Vagina (tissue), 2 donors: Measurements from ENCODE around the gene ADPRM. TPM values are rescaled to one million over a fixed set of nuclear protein-coding genes. Genes with fewer than 3 reads are reported as not detected.
A peak's percentile ranks its signal among the peaks of the same experiment; 100 is the strongest.

ENCODE experiments used
- DNase-seq, 2 donors: peaks; one replicate each; pipeline ENCODE4 v3.0.0-alpha.2; 2017; ENCODE audit errors: extremely low spot score in 2 of 2
- H3K27ac ChIP-seq: fragments of 200-600 bp; sonication (generic); one replicate; pipeline ENCODE4 v1.5.1; 2019
- H3K27me3 ChIP-seq: fragments of 200-600 bp; sonication (generic); one replicate; pipeline ENCODE4 v1.5.1; 2019
- H3K36me3 ChIP-seq, 2 donors: fragments of 200-600 bp; sonication (generic); one replicate each; pipeline ENCODE4 v1.5.1; 2017 to 2019
- H3K4me1 ChIP-seq: fragments of 200-600 bp; sonication (generic); one replicate; pipeline ENCODE4 v1.5.1; 2019
- H3K4me3 ChIP-seq, 2 donors: fragments of 200-600 bp; sonication (generic); 1 replicate in 1 of 2; 2 replicates in 1 of 2; pipeline ENCODE4 v1.5.1; 2016 to 2019
- H3K9me3 ChIP-seq: fragments of 200-600 bp; sonication (generic); one replicate; pipeline ENCODE4 v1.5.1; 2019
- POLR2A ChIP-seq, 2 donors: fragments of 450-650 bp; IDR thresholded peaks; one replicate each; pipeline ENCODE4 v1.6.1; 2017; ENCODE audit warnings: antibody characterized with exemption in 2 of 2, mild to moderate bottlenecking in 2 of 2, moderate library complexity in 2 of 2
- POLR2AphosphoS5 ChIP-seq, 2 donors: sonication (generic); formaldehyde crosslinking; IDR thresholded peaks; one replicate each; pipeline ENCODE4 v1.9.0; 2017; ENCODE audit warnings: antibody characterized with exemption in 2 of 2, mild to moderate bottlenecking in 2 of 2, low read depth in 1 of 2; ENCODE audit not compliant: insufficient read depth in 1 of 2
- intact Hi-C: fragments of 100-400 bp; cut with DNase I; formaldehyde crosslinking; loops from one replicate; pipeline ENCODE4 v1.15.1; 2023
- total RNA-seq: library from RNA; depleted of rRNA; stranded (reverse); fragments of >200 nt; gene quantifications from one replicate; pipeline ENCODE4 v1.2.3, GENCODE V29; 2016
- TF ChIP-seq, protein P1 (sequence below), 3 experiments: fragments of 450-650 bp in 2 of 3; fragments of 200-600 bp in 1 of 3; sonication (generic) in 1 of 3; IDR thresholded peaks; one replicate each; pipeline ENCODE4 v1.5.1; 2017 to 2019; ENCODE audit warnings: antibody characterized with exemption in 3 of 3, mild to moderate bottlenecking in 2 of 3, moderate library complexity in 2 of 3

ADPRM gene
- total RNA-seq, 1 donor from 2014 or later = 18.7 TPM

DNA sequence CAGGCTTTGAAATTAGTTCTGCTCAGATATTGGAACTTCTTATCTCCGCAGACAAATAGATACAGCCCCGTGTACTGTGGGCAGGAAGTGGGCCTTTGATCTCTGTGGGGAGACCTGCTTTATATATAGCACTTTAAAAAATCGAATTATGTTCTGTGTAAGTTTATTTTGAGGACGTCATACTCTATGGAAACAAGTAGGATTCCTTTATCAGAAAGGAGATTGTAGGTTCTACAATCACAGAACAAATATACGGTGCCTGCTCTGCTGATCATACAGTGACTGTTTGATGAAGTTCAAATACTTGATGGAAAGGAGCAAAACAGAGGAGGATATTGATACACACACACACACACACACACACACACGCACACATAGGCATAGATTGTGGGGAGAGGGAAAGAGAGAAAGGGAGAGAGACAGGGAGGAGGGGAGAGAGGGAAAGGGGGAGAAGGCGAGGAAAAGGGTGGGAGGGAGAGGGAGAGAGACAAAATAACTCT, 47.2 kb downstream of the ADPRM start:
- TF ChIP-seq POLR2A (IDR thresholded peaks at IDR 0.05) (no peak), POLR2AphosphoS5 (IDR thresholded peaks at IDR 0.05; ENCODE audit: insufficient read depth in 1 of 2, low read depth in 1 of 2) (no peak)
- TF ChIP-seq, protein P1, sequence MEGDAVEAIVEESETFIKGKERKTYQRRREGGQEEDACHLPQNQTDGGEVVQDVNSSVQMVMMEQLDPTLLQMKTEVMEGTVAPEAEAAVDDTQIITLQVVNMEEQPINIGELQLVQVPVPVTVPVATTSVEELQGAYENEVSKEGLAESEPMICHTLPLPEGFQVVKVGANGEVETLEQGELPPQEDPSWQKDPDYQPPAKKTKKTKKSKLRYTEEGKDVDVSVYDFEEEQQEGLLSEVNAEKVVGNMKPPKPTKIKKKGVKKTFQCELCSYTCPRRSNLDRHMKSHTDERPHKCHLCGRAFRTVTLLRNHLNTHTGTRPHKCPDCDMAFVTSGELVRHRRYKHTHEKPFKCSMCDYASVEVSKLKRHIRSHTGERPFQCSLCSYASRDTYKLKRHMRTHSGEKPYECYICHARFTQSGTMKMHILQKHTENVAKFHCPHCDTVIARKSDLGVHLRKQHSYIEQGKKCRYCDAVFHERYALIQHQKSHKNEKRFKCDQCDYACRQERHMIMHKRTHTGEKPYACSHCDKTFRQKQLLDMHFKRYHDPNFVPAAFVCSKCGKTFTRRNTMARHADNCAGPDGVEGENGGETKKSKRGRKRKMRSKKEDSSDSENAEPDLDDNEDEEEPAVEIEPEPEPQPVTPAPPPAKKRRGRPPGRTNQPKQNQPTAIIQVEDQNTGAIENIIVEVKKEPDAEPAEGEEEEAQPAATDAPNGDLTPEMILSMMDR (IDR thresholded peaks at IDR 0.05) = no peak
- Histone ChIP-seq H3K27ac (peak overlapping the region; percentile 78), H3K9me3 (no peaks in the 10 kb centered on the region), H3K4me3 (no peak overlapping the region), H3K36me3 (no peaks in the 10 kb centered on the region), H3K27me3 (no peaks in the 10 kb centered on the region), H3K4me1 (peaks cover 25% of the 10 kb centered on the region)
- DNase-seq = peak in 1 of 2 donors; percentile 76
- intact Hi-C loops = no loop called here

DNA sequence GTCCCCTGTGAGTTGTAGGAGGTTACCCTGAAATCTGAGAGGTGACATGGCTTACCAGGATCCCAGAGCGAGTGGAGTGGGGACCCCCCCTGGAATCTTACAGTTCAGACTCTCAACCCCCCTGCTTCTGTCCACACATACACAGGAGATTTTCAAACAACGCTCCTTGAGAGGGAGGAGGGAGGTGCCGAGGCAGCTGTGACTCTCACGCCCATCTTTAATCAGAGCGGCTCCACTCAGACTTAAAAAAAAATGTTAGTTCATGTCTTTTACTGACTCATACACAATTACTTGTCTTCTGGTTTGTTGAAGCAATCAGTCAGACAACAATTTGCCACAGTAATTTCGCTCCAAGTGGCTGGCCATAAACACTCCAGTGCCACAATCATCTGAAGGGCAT, 47.8 kb downstream of the ADPRM start:
- no peaks in the 10 kb centered on the region for H3K27me3 ChIP-seq
- intact Hi-C loops = no loop called here
- no peaks in the 10 kb centered on the region for H3K36me3 ChIP-seq
- H3K4me1 ChIP-seq = peaks cover 25% of the 10 kb centered on the region
- no peak overlapping the region for H3K4me3 ChIP-seq
- H3K9me3 ChIP-seq = no peaks in the 10 kb centered on the region
- peak overlapping the region; percentile 78 for H3K27ac ChIP-seq
- peak in 1 of 2 donors; percentile 87 for DNase-seq
- TF ChIP-seq, protein P1 (IDR thresholded peaks at IDR 0.05) = no peak
- TF ChIP-seq POLR2A (IDR thresholded peaks at IDR 0.05) = no peak
- TF ChIP-seq POLR2AphosphoS5 (IDR thresholded peaks at IDR 0.05; ENCODE audit: insufficient read depth in 1 of 2, low read depth in 1 of 2) = peak in 1 of 2 donors; percentile 26

DNA sequence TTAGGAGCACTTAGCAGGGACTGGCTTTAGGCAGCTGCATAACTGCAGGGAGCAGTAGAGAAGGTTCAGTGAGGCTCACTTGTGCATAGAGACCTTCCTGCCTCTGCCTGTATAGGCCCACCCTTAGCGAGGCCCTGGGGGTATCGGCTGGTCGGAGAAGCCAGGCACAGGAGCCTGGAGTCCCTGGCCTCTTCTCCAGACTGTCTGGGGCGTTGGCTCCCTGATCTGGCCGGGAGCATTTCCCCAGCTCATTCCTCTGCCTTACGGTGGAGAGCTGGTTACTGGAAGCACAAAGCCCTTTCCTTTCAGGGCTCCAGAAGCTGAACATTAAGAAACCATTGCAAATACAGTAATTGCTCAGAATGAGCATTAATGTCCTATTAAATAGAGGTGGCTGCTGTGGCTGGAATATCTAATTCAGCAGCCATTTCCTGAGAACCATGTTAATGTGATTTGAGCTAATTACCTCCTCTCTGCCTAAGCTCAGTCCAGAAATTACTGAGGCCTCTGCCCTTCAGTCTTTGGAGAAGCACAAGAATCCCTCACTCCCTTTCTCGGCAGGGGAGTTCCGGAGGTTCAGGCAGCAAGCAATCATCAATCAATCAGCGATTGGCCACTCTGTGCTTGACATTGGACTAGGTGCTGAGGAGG, 51.3 kb downstream of the ADPRM start:
- Histone ChIP-seq H3K27ac (no peak overlapping the region), H3K9me3 (no peaks in the 10 kb centered on the region), H3K36me3 (no peaks in the 10 kb centered on the region), H3K4me3 (no peak overlapping the region), H3K27me3 (no peaks in the 10 kb centered on the region), H3K4me1 (peaks cover 20% of the 10 kb centered on the region)
- intact Hi-C loops = no loop called here
- peak in 1 of 2 donors; percentile 87 for DNase-seq
- TF ChIP-seq, protein P1 (IDR thresholded peaks at IDR 0.05) = no peak
- no peak for TF ChIP-seq POLR2AphosphoS5 (IDR thresholded peaks at IDR 0.05; ENCODE audit: insufficient read depth in 1 of 2, low read depth in 1 of 2)
- no peak for TF ChIP-seq POLR2A (IDR thresholded peaks at IDR 0.05)

DNA sequence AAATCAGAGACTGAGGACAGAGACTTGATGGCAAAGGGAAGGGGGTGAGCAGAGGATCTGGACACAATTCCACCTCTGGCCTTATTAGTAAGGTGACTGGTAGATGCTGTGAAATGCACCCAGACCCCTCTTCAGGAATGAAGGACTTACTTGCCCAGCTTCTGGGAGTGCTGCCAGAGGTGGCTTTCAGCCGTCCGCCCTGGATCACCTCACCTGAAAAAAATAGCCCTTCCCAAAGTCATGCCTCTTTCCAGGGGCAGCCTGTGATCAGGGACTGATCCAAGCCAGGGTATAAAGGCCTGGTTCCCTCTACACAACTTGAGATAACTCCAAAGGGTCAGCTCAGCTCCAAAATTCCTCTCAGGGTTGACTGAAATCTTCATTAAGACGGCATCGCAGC, 52.8 kb downstream of the ADPRM start:
- no peak for DNase-seq
- no peaks in the 10 kb centered on the region for H3K27me3 ChIP-seq
- TF ChIP-seq POLR2AphosphoS5 (IDR thresholded peaks at IDR 0.05; ENCODE audit: insufficient read depth in 1 of 2, low read depth in 1 of 2) = no peak
- TF ChIP-seq POLR2A (IDR thresholded peaks at IDR 0.05) = no peak
- TF ChIP-seq, protein P1 (IDR thresholded peaks at IDR 0.05) = no peak
- intact Hi-C loops = no loop called here
- no peak overlapping the region for H3K4me3 ChIP-seq
- peaks cover 9% of the 10 kb centered on the region for H3K4me1 ChIP-seq
- H3K9me3 ChIP-seq = no peaks in the 10 kb centered on the region
- no peaks in the 10 kb centered on the region for H3K36me3 ChIP-seq
- H3K27ac ChIP-seq = no peak overlapping the region

DNA sequence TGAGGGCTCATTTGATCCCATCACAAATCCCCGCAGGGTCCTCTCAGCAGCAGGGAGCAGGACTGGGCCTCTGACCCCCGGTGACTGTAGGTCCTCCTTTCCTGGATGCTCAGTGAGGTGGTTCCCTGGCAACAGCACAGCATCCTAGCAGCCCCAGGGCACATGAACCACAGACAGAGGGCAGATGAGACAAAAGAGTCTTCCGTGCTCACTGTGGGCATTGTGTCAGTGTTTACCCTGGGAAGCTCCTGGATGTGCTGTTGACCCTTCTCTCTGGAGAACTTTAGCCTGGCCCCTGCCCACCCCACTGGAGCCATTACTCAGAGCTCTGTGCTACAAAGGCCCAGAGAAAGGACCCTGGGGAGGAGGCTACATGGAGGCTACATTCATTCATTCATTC, 54.2 kb downstream of the ADPRM start:
- no peak for DNase-seq
- H3K9me3 ChIP-seq = no peaks in the 10 kb centered on the region
- TF ChIP-seq POLR2A (IDR thresholded peaks at IDR 0.05) = no peak
- no peak for TF ChIP-seq POLR2AphosphoS5 (IDR thresholded peaks at IDR 0.05; ENCODE audit: insufficient read depth in 1 of 2, low read depth in 1 of 2)
- TF ChIP-seq, protein P1 (IDR thresholded peaks at IDR 0.05) = no peak
- intact Hi-C loops = no loop called here
- H3K27ac ChIP-seq = no peak overlapping the region
- peaks cover 4% of the 10 kb centered on the region for H3K4me1 ChIP-seq
- no peaks in the 10 kb centered on the region for H3K27me3 ChIP-seq
- no peaks in the 10 kb centered on the region for H3K36me3 ChIP-seq
- no peak overlapping the region for H3K4me3 ChIP-seq
